HepG2 (cell line): ENCODE results near the gene DLL4. TPM values are rescaled to one million over a fixed set of nuclear protein-coding genes. Genes with fewer than 3 reads are reported as not detected.

Experiments
- DR1 ChIP-seq: sonication (generic); formaldehyde crosslinking; IDR thresholded peaks from 2 replicates; pipeline ENCODE4 v1.8.0; 2021; ENCODE audit warnings: mild to moderate bottlenecking, missing genetic modification reagents, inconsistent platforms
- HBP1 ChIP-seq: IDR thresholded peaks from 2 replicates; pipeline ENCODE4 v1.6.1; 2016; ENCODE audit warnings: low read depth, control low read depth
- HNF1A ChIP-seq, 2 experiments: sonication (generic) in 1 of 2; formaldehyde crosslinking in 1 of 2; IDR thresholded peaks; 2 replicates each; pipeline versions ENCODE4 v1.4.0 to v1.6.1; 2016 to 2020; ENCODE audit warnings: borderline replicate concordance in 1 of 2, low read depth in 1 of 2, mild to moderate bottlenecking in 1 of 2, missing genetic modification reagents in 1 of 2
- KDM2A ChIP-seq: sonication (generic); formaldehyde crosslinking; IDR thresholded peaks from 2 replicates; pipeline ENCODE4 v1.4.0; 2020; ENCODE audit warnings: low read depth, missing genetic modification reagents, borderline replicate concordance
- KLF9 ChIP-seq: IDR thresholded peaks from 2 replicates; pipeline ENCODE4 v1.6.1; 2016; ENCODE audit warnings: low read depth
- NFE2L2 ChIP-seq: fragments of 150-350 bp; IDR thresholded peaks from 2 replicates; pipeline ENCODE4 v1.6.1; 2014; ENCODE audit warnings: low read length
- NR2C2 ChIP-seq: sonication (generic); formaldehyde crosslinking; IDR thresholded peaks from 2 replicates; pipeline ENCODE4 v1.4.0; 2020; ENCODE audit warnings: missing genetic modification reagents, mild to moderate bottlenecking, moderate library complexity, borderline replicate concordance
- RAD21 ChIP-seq: fragments of 450-650 bp; formaldehyde crosslinking; IDR thresholded peaks from 2 replicates; pipeline ENCODE4 v1.5.0; 2020; ENCODE audit warnings: mild to moderate bottlenecking
- RFX5 ChIP-seq: IDR thresholded peaks from 2 replicates; pipeline ENCODE4 v1.6.1; 2011; ENCODE audit warnings: low read depth, low read length, improper control_type of control experiment
- SALL1 ChIP-seq: sonication (generic); formaldehyde crosslinking; IDR thresholded peaks from 2 replicates; pipeline ENCODE4 v1.8.0; 2022; ENCODE audit warnings: mild to moderate bottlenecking, missing genetic modification reagents
- SMAD9 ChIP-seq: sonication (generic); formaldehyde crosslinking; IDR thresholded peaks from 2 replicates; pipeline ENCODE4 v1.5.1; 2020; ENCODE audit warnings: mild to moderate bottlenecking, missing genetic modification reagents
- STAG1 ChIP-seq: sonication (generic); formaldehyde crosslinking; IDR thresholded peaks from 2 replicates; pipeline ENCODE4 v1.4.0; 2020; ENCODE audit warnings: missing genetic modification reagents
- TSC22D2 ChIP-seq: sonication (generic); formaldehyde crosslinking; IDR thresholded peaks from 2 replicates; pipeline ENCODE4 v1.5.1; 2020; ENCODE audit warnings: missing genetic modification reagents, mild to moderate bottlenecking, borderline replicate concordance
- ZFP1 ChIP-seq: IDR thresholded peaks from 2 replicates; pipeline ENCODE4 v1.6.1; 2016
- ZFY ChIP-seq: sonication (generic); formaldehyde crosslinking; IDR thresholded peaks from 2 replicates; pipeline ENCODE4 v1.4.0; 2020; ENCODE audit warnings: missing genetic modification reagents
- ZNF256 ChIP-seq: sonication (generic); formaldehyde crosslinking; conservative IDR thresholded peaks from 2 replicates; pipeline ENCODE4 v1.4.0; 2020; ENCODE audit warnings: missing genetic modification reagents
- ZNF629 ChIP-seq: sonication (generic); formaldehyde crosslinking; conservative IDR thresholded peaks from 2 replicates; pipeline ENCODE4 v1.5.0; 2020; ENCODE audit warnings: missing genetic modification reagents
- ZNF674 ChIP-seq: sonication (generic); formaldehyde crosslinking; IDR thresholded peaks from 2 replicates; pipeline ENCODE4 v1.5.0; 2020; ENCODE audit warnings: low read depth, mild to moderate bottlenecking, missing genetic modification reagents
- polyA plus RNA-seq, 8 experiments: library from polyadenylated mRNA; depleted of rRNA in 3 of 8; stranded (reverse) in 7 of 8; unstranded in 1 of 8; fragments of >200 nt; fragmentation: Illumina TruSeq in 4 of 8; extraction: Trizol in 4 of 8; gene quantifications; 2 replicates each; pipeline versions ENCODE4 v1.2.1 to v1.2.3, GENCODE V29; 2011 to 2016; ENCODE audit warnings: low read depth in 4 of 8, missing spikeins in 1 of 8, mixed read lengths in 1 of 8; ENCODE audit not compliant: insufficient read depth in 1 of 8
- total RNA-seq, 5 experiments: library from RNA; depleted of rRNA; stranded (reverse); fragments of >200 nt; fragmentation: Illumina TruSeq; extraction: Trizol; gene quantifications; 2 replicates each; pipeline ENCODE4 v1.2.3, GENCODE V29; 2016; ENCODE audit warnings: low read depth in 1 of 5
- TF ChIP-seq, protein P1 (sequence below): IDR thresholded peaks from 2 replicates; pipeline ENCODE4 v1.6.1; 2018; ENCODE audit warnings: missing genetic modification reagents
- TF ChIP-seq, protein P2 (sequence below): IDR thresholded peaks from 2 replicates; pipeline ENCODE4 v1.6.1; 2016

Gene DLL4
- total and polyA plus RNA-seq, 2 of the 13 experiments (the other 11 are each of a cell fraction or from before 2014, with no cell fraction given), result 0.20 to 0.25 TPM

GRCh38 chr15:40941528-40942336, 12.6 kb downstream of the DLL4 start (continued):
- TF ChIP-seq NR2C2 (CRISPR knock-in tag) (peak; percentile 34; the same call in 1 of the 2 replicates), ZNF629 (CRISPR knock-in tag) (no peak), DR1 (no peak), SMAD9 (no peak), KLF9 (no peak), STAG1 (CRISPR knock-in tag) (peak; percentile 34), RAD21 (CRISPR knock-in tag) (peak; percentile 86), TSC22D2 (CRISPR knock-in tag) (no peak), ZNF674 (CRISPR knock-in tag) (0 out of 2 replicates have a peak, but pooled peaks have one; percentile 5), SALL1 (CRISPR knock-in tag) (no peak; the same call in 1 of the 2 replicates), ZFY (CRISPR knock-in tag) (peak; percentile 83), KDM2A (CRISPR knock-in tag) (peak; percentile 37), NFE2L2 (no peak), ZFP1 (CRISPR knock-in tag) (no peak), RFX5 (no peak), HNF1A (IDR thresholded peaks at IDR 0.05; ENCODE audit: low read depth) (no peak), HNF1A (CRISPR knock-in tag; IDR thresholded peaks at IDR 0.05; ENCODE audit: borderline replicate concordance) (no peak; the same call in 1 of the 2 replicates), ZNF256 (no peak), HBP1 (CRISPR knock-in tag) (no peak)
- TF ChIP-seq, protein P1, sequence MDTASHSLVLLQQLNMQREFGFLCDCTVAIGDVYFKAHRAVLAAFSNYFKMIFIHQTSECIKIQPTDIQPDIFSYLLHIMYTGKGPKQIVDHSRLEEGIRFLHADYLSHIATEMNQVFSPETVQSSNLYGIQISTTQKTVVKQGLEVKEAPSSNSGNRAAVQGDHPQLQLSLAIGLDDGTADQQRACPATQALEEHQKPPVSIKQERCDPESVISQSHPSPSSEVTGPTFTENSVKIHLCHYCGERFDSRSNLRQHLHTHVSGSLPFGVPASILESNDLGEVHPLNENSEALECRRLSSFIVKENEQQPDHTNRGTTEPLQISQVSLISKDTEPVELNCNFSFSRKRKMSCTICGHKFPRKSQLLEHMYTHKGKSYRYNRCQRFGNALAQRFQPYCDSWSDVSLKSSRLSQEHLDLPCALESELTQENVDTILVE (CRISPR knock-in tag), result peak; percentile 74; the same call in 1 of the 2 replicates
- TF ChIP-seq, protein P2, sequence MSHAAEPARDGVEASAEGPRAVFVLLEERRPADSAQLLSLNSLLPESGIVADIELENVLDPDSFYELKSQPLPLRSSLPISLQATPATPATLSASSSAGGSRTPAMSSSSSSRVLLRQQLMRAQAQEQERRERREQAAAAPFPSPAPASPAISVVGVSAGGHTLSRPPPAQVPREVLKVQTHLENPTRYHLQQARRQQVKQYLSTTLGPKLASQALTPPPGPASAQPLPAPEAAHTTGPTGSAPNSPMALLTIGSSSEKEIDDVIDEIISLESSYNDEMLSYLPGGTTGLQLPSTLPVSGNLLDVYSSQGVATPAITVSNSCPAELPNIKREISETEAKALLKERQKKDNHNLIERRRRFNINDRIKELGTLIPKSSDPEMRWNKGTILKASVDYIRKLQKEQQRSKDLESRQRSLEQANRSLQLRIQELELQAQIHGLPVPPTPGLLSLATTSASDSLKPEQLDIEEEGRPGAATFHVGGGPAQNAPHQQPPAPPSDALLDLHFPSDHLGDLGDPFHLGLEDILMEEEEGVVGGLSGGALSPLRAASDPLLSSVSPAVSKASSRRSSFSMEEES, result 0 out of 2 replicates have a peak, but pooled peaks have one; percentile 36
